Activated T-cell treated with anti-CD3 and anti-CD28 coated beads for 24 hours (primary cell): ENCODE measurements around the gene LMAN2L.
"Not testable (repeated sequence)": the region's sequence is repeated elsewhere in the genome, so short reads cannot be mapped to it uniquely, and the experiment has no call there.

ENCODE experiments used
- DNase-seq: peaks from one replicate; pipeline ENCODE4 v3.0.0-alpha.2; 2020; ENCODE audit warnings: low read depth

Gene LMAN2L

DNA sequence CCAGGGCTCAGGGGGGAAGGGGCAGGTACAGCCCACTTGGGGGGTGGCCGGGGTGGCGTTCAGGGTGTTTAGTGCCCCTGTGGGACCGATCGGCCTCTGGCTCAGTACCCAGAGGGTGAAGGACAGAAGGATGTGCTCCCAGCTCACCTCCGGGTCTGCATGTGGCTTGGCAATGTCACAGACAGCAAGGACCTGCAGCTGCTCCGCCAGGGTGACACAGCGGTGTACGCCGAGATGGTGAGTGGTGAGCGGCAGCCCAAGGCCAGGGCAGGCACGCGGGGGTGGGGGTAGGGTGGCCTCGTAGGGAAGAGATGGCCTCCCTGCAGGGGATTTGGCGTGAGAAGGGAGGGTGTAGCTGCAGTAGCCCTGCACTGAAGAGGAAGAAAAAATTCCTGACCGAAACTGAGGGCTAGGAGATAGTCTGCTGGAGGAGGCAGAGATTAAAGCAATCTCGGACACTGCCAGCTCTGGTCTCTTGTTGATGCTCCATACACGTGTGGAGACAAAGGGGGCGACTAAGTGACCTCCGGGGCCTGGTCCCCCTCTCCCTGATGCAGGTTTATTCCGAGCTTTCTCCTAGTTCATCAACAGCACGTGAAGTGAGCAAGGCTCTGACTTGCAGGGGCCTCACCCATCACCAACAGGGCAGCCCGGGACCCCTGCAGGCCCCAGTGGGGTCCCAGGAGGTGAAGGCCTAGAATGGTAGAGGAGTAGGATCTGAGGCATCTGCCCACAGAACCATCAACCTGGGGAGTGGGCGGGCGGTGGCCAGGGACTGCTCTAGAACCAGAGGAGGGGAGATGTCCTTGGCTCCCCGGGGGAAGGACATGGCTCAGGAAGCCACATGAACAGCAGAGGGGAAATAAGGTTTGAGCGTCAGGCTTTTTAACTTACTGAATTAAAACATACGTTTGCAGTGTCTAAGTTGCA lies 51.9 kb downstream of the LMAN2L start:
- no peak for DNase-seq

DNA sequence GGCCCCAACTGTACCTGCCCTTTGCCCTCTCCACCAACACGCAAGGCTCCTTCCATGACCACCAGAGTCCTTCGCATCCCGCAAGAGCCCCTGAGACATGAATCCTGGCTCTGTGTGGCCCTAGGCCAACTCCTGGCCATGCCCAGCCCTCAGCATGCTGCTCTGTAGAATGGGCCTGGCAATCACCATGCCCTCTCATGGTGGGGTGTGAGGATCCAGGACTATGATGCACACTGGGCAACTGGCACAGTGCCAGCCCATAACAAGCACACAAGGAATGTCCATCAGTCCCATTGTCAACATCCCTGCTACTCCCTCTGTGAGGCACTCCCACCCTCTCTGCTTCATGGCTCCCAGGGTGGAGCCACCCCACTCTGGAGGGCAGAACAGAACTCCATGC lies 52.6 kb downstream of the LMAN2L start:
- no peak for DNase-seq

DNA sequence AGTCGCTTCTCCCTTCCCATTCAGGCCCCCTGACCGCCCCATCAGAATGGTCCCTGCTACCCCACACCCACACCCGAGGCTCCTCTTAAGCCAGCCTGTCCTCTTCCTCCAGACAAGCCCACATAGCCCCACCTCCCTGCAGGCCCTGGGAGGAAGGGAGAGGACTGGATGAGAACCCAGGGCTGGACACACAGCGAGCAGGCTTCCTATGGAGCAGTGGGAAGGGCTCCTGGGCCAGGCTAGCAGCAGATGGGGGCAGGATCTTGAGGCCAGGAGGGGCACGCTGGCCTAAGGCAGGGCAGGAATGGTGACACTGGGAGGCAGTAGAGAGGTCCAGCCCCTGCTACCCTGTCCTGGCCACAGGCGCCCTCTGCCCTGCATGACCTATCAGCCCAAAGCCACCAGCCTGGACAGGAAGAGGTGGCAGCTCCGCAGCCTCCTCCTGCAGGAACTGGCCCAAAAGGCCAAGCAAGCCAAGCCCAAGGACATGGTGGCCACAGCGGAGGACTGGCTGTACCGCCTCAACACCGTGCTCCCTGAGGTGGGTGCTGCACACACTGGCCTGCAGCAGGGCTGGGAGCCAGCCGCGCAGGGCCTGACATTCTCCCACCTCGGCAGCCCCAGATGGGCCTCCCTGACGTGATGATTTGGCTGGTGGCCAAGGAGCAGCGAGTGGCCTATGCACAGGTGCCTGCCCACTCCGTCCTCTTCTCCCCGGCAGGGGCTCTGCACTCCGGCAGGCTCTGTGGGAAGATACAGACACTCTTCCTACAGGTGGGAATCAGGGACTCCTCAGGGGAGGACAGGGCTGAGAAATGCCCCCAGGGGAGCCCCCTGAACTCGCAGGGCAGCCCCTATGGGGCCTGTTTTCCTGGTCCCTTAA lies 54.0 kb downstream of the LMAN2L start:
- DNase-seq: no peak

DNA sequence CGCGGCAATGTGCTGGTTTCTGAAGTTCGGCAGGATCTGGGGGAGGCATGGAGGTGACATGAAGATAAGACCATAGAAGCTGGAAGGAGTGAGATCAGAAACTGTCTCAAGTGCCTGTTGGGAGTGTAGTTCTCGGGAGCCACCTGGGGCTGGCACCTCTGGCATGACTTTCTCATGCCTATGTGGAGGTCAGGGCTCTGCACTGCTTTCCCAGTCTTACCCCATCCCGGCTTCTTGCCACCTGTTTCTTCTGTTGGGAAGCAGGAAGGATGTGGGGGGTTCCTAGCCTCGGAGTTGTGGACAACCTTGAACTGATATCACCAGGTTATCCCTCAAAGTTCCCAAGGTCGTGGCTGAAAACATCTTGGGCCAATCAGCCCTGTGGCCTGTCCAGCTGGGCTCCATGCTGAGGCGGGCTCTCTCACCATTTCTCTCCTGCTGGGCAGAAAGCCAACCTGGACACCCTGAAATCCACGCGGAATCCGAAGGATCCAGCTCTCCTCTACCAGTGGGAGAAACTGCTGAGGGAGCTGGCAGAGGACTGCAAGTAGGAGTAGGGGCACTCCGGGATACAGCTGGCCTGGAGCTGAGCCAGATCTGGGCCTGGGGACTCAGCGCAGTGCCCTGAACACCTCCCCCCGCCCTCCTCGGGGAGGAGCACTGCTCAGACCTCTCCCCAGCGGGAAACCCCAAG lies 54.8 kb downstream of the LMAN2L start:
- DNase-seq: no peak

DNA sequence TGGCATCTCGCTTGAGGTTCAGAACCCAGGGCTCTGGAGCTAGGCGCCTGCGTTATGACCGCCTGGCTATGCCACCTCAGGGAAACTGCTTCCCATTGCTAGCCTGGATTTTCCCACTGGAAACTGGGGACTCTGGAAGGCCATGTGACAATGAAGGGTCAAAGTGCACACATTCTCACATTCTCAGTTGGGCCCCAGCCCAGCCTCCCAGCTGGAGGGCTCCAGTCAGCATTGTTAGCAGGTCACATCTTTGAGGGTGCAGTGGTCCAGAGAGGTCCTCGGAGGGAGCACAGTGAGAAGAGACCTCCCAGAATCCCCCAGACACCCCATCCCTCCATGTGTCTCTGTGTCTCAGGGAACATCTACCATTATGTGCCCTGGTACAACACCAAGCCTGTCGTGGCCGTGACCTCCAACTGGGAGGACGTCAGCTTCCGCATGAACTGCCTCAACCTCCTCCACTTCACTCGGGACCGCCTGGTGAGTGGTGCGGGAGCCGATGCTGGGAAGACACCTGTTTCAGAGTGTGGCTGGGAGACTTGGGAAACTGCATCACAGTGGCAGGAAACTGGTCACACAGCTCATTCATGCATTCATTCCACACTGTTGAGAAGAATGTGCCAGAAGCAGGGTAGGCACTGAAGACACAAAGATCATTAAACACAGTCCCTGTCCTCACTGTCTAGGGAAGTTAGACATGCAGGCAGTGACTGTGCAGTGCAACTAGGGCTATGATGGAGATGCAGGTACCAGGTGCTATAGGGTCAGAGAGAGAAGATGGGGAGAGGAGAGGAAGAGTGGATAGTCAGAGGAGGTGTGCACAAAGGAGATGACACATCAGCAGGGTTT lies 55.7 kb downstream of the LMAN2L start:
- DNase-seq: no peak

DNA sequence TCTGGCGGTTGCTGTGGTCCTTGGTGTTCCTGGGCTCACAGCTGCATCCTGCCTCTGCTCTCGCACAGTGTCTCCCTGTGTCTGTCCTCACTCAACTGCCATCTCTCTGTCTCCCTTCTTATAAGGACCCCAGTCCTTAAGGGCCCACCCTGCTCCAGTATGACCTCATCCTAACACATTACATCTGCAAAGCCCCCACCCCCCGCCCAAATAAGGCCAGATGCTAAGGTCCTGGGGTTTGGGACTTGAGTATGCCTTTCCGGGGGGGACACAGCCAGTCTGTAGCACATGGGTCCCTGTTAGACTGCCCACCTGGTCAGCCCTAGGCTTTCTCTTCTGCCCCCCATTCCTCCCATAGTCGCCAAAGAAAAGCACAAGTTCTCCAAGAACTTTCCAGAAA lies 56.6 kb downstream of the LMAN2L start:
- DNase-seq: no peak

DNA sequence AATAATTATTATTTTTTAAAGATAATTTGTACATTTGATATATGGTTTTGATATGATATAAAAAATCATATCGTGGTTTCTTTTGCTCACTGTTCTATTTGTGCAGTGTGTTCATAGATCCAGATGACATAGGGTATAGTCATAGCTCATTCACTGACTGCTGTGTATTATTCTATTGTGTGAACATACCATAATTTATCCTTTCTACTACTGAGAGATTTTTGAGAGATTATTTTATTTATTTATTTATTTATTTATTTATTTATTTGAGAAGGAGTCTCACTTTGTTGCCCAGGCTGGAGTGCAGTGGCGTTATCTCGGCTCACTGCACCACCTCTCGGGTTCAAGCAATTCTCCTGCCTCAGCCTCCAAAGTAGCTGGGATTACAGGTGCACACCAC lies 58.3 kb downstream of the LMAN2L start:
- no peak for DNase-seq

DNA sequence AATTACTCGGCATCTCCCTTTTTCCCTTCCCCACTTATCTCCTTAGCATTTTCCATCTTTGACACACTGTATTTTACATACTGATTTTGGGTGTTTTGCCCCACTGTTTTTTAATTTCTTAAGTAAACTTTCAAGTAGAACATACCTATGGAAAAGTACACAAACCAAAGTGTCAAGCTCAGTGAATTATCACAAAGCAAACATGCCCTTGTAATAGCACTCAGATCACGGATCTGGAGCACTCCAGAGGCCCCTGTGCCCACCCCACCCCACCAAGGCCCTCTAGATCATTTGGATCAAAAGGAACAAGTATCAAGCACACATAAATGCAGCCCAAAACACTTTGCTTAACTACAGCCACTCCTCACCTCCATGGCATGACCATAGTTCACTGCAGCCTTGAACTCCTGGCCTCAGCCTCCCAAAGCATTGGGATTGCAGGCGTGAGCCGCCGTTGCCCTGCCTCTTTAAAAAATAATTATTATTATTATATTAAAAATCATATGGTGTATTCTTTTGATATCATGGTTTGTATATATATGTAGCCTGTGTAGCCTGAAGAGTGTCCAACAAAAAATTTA lies 59.2 kb downstream of the LMAN2L start:
- no peak for DNase-seq

DNA sequence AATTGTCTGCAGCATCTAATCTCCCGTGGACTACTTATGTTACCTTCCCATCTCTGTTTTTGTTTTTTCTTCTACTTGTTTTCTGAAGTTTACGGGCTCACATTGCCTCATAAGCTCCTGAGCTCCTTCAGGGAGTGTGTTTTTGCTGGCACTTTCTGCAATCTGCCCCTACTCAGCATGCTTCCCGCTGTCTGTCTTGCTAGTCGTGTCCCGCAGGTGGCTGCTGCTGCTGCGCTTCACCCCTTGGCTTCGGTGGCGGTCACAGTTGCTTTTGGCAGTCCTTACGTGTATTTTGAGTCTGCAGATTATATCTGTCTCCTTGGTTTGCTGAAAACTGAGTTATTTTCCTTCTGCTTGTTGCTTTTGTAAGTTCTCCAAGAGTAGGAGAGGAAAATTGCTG lies 60.0 kb downstream of the LMAN2L start:
- no peak for DNase-seq

DNA sequence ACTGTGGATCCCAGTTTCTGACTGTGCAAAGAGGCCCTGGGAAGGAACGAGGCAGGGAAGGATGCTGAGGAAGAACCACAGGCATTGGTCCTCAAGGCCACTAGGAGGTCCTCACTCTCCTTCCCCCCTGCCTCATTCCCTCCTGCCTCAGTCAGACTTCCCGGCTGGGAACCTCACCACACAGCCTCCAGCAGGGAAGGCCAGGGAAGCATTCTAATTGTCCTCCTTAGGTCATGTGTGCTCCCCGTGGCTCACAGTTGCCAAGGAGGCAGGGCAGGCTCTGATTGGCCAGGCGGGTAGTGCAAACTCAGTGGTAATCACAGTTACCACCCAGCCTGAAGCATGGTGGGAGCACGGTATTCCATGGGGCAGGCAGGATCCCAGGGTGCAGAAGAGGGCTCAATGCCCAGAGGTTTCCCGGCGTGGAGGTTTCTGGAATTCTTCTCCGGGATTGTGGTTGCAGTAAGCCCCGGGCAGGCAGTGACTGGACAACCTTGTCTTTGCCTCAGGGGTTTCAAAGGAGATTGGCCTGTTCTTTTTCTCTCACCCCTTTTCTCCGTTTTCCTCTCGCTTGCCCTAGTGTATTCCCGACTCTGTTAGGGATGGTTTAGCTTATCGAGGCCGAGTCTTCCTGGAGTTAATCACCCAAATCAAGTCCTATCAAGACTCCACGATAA lies 70.2 kb downstream of the LMAN2L start:
- no peak for DNase-seq

DNA sequence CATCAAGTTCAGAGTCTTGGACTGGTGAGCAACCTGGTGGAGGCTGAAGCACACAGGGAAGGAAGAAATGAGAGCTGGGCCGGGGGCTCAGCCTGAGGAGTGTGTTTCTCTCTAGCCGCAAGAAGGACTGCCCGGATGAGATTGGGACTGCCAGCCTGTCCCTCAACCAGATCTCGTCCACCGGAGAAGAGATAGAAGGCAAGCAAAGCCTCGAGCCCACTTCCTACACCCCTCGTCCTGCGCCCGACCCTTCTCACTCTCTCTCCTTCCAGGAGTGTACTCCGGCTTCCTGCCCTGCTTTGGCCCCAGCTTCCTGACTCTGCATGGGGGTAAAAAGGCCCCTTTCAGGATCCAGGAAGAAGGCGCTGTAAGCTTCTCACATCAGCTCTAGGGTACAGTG lies 71.1 kb downstream of the LMAN2L start:
- no peak for DNase-seq

DNA sequence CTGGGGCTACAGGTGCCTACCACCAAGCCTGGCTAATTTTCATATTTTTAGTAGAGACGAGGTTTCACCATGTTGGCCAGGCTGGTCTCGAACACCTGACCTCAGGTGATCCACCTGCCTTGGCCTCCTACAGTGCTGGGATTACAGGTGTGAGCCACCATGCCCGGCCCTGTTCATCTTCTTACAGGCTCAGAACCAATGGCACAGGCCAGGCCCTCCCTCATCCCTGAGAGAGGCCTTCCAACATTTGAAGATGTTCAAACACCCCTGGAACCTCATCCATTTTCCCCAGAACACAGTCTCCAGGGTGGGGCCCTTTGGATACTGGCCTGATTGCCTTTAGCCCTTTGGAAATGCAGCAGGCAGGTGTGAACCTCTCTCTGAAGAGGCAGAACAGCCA lies 74.1 kb downstream of the LMAN2L start:
- DNase-seq: not testable (repeated sequence)

DNA sequence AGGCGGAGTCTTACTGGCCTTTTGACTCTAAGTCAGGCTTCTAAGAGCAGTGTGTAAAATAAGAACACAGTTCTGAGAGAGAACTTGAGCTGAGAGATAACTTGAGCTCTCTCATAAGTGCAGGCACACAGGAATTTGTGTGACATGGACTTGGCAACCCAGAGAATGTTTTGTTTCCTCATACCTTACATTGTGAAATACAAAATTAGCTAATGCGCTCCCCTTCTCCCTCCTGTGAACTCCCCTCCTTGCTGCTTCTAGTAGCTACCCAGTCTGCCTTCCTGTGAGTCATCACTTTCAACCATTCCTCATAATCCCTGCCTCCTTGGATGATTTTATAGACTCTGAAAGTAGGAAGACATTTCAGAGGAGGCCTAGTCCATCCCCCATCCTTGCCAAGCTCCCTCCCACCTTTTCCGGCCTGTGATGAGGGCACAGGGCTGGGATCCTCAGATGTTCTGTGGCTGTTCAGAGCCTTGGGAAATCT lies 74.7 kb downstream of the LMAN2L start:
- DNase-seq: no peak

DNA sequence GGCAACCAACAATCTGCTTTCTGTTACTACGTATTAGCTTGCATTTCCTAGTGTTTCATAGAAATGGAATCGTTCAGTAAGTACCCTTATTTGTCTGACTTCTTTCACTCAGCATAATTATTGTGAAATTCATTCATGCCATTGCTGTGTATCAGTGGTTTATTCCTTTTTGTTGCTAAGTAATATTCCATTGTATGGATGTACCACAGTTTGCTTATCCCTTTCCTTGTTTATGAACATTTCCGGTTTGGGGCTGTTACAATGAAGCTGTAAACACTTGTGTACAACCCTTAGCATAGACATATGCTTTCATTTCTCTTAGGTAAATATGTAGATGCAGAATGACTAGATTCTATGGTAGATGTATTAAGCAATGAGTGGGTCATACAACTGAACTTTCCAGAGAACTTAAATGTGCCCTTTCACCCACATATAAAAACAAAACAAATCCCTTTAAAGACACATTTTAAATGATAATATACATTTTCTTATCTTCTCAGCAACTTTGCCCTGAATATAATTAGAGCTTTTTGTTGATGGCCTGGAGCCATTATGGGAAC lies 75.4 kb downstream of the LMAN2L start:
- no peak for DNase-seq

DNA sequence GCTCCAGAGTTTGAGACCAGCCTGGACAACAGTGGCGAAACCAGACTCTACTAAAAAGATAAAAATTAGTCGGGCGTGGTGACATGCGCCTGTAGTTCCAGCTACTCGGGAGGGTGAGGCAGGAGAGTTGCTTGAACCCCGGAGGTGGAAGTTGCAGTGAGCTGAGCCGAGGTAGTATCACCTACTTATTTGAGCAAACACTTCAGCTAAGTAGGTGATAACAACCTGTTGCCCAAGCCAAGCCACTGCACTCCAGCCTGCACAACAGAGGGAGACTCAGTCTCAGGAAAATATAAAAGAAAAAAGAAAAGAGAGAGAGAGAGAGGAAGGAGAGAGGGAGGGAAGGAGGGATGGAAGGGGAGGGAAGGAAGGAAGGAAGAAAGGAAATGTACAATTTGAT lies 76.0 kb downstream of the LMAN2L start:
- DNase-seq: no peak

DNA sequence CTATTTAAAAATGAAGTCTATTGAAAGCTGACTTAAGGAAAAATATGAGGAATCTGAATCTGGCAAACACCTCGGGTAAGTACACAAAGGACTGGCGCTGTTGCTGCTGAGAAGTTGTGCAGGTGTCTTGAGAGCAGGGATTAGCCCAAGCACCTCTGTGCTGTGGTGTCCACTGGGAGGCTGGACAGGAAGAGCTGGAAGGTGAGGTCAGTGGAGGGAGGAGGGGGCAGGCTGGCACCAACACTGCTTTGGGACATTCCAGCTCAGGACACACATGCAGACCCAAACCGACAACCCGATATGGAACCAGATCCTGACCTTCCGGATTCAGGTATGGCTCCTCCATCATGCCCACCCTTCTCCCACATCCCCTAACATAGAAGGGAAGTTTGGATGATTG lies 76.7 kb downstream of the LMAN2L start:
- no peak for DNase-seq

DNA sequence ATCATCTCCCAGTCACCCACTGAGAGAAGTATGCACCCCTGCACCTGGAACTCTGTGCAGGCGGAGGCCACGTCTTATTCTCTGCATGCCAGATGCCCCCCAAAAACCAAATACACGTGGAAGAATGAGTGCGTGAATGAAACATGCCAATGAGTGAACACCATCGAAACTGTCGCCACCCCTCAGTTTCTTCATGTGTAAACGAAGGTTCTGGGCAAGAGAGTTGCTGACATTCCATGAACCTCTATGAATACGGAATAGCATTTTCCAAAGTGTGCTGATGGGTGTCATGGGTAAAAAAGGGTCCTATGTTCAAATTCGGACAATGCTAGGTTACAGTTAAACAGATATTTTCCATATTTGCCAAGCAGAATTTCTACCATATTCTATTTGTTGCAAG lies 77.5 kb downstream of the LMAN2L start:
- no peak for DNase-seq

DNA sequence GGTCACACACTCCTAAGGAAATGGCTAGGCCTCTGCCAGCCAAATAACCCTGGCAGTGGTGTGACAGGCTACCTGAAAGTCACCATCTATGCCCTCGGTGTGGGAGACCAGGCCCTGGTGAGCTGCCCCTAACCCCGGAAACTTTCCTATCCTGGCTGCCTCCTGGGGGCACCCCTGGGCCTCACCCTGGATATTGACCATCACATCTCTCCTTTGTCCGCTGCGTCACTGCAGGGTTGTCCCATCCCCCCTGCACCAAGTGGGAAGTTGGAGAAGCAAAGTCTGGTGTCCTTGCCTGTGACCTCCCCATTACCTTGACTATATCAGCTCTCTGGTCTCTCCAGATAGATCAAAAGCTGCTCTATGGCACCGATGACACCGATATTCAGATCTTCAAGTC lies 78.5 kb downstream of the LMAN2L start:
- DNase-seq: no peak

DNA sequence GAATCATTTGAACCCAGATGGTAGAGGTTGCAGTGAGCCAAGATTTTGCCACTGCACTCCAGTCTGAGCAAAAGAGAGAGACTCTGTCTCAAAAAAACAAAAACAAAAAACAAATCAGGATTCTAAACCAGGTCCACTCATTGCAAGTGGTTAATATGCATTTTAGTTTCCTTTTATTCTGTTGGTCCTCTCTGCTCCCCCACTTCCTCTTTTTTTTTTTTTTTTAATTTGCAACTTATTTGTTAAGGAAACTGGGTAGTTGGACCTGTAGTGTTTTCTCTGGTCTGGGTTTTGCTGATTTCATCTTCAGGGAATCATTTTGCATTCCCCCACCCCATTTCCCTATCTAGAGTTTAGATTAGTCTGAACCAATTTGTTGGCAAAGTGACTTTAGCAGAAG lies 83.3 kb downstream of the LMAN2L start:
- no peak for DNase-seq
